GM23338 (cell line): ENCODE data around the gene SLC25A26. TPM values are rescaled to one million over a fixed set of nuclear protein-coding genes. Genes with fewer than 3 reads are reported as not detected.
A peak's percentile ranks its signal among the peaks of the same experiment; 100 is the strongest.

Source experiments
- ATAC-seq: fragments of 200-7000 bp; cut with Tn5 transposase; 3 replicates; pipeline ENCODE4 v1.9.1; 2020
- DNase-seq: peaks from one replicate; pipeline ENCODE4 v3.0.0-alpha.2; 2015; ENCODE audit warnings: low spot score
- H2AFZ ChIP-seq: fragments of 200-600 bp; sonication (generic); 2 replicates; pipeline ENCODE4 v1.8.0; 2016; ENCODE audit warnings: antibody characterized with exemption, mild to moderate bottlenecking, moderate library complexity
- H3F3A ChIP-seq: fragments of 200-600 bp; sonication (generic); replicated peaks from 2 replicates; pipeline ENCODE4 v1.8.0; 2017; ENCODE audit warnings: antibody characterized with exemption, mixed run types, low read depth
- H3K27ac ChIP-seq: fragments of 200-600 bp; sonication (generic); 2 replicates; pipeline ENCODE4 v1.6.1; 2016; ENCODE audit warnings: low read depth
- H3K27me3 ChIP-seq: fragments of 200-600 bp; sonication (generic); 2 replicates; pipeline ENCODE4 v1.8.0; 2016; ENCODE audit warnings: mild to moderate bottlenecking, mixed run types, moderate library complexity; ENCODE audit not compliant: insufficient read depth
- H3K36me3 ChIP-seq: fragments of 200-600 bp; sonication (generic); 2 replicates; pipeline ENCODE4 v1.8.0; 2016; ENCODE audit warnings: mild to moderate bottlenecking; ENCODE audit not compliant: insufficient read depth
- H3K4me1 ChIP-seq: fragments of 200-600 bp; sonication (generic); 2 replicates; pipeline ENCODE4 v1.8.0; 2016; ENCODE audit warnings: mild to moderate bottlenecking, moderate library complexity; ENCODE audit not compliant: insufficient read depth
- H3K4me2 ChIP-seq: fragments of 200-600 bp; sonication (generic); 2 replicates; pipeline ENCODE4 v1.7.1; 2017; ENCODE audit warnings: mixed run types
- H3K4me3 ChIP-seq: fragments of 200-600 bp; sonication (generic); 2 replicates; pipeline ENCODE4 v1.6.1; 2016; ENCODE audit warnings: mixed run types
- H3K79me2 ChIP-seq: fragments of 200-600 bp; sonication (generic); replicated peaks from 2 replicates; pipeline ENCODE4 v1.8.0; 2017; ENCODE audit warnings: mild to moderate bottlenecking; ENCODE audit not compliant: insufficient read depth
- H3K9me2 ChIP-seq: fragments of 200-600 bp; sonication (generic); 2 replicates; pipeline ENCODE4 v1.8.0; 2017; ENCODE audit not compliant: insufficient read depth
- H4K20me1 ChIP-seq: fragments of 200-600 bp; sonication (generic); replicated peaks from 2 replicates; pipeline ENCODE4 v1.8.0; 2017; ENCODE audit warnings: mild to moderate bottlenecking; ENCODE audit not compliant: insufficient read depth
- H3K27ac Mint-ChIP-seq: 2 replicates; pipeline ENCODE4 v1.8.0; 2020; ENCODE audit warnings: inconsistent platforms, mild to moderate bottlenecking, moderate library complexity, mixed read lengths
- H3K27me3 Mint-ChIP-seq: 3 replicates; pipeline ENCODE4 v1.8.0; 2022; ENCODE audit warnings: low read depth, mild to moderate bottlenecking, moderate library complexity, mixed read lengths, inconsistent platforms; ENCODE audit not compliant: insufficient read depth, poor library complexity
- H3K36me3 Mint-ChIP-seq: 3 replicates; pipeline ENCODE4 v1.8.0; 2021; ENCODE audit warnings: low read depth, mild to moderate bottlenecking, inconsistent platforms, moderate library complexity, mixed read lengths
- H3K4me1 Mint-ChIP-seq: 3 replicates; pipeline ENCODE4 v1.8.0; 2020; ENCODE audit warnings: mild to moderate bottlenecking, inconsistent platforms, mixed read lengths
- H3K4me3 Mint-ChIP-seq: 3 replicates; pipeline ENCODE4 v1.8.0; 2021; ENCODE audit warnings: moderate library complexity, mild to moderate bottlenecking, inconsistent platforms, mixed read lengths
- H3K9me3 Mint-ChIP-seq: 3 replicates; pipeline ENCODE4 v1.8.0; 2020; ENCODE audit warnings: moderate library complexity, mild to moderate bottlenecking, inconsistent platforms, mixed read lengths
- CREB1 ChIP-seq: fragments of 250-450 bp; sonication (Bioruptor Pico); IDR thresholded peaks from 2 replicates; pipeline ENCODE4 v1.5.0; 2020; ENCODE audit warnings: low read depth, mild to moderate bottlenecking, moderate library complexity
- ETS1 ChIP-seq: IDR thresholded peaks from 2 replicates; pipeline ENCODE4 v1.6.1; 2016; ENCODE audit warnings: antibody characterized with exemption
- EZH2 ChIP-seq: fragments of 200-600 bp; sonication (generic); IDR thresholded peaks from one replicate; pipeline ENCODE4 v1.8.0; 2017; ENCODE audit warnings: antibody characterized with exemption, mild to moderate bottlenecking, low read depth; ENCODE audit not compliant: unreplicated experiment
- EZH2phosphoT487 ChIP-seq: fragments of 200-600 bp; sonication (generic); IDR thresholded peaks from one replicate; pipeline ENCODE4 v1.8.1; 2018; ENCODE audit warnings: antibody characterized with exemption; ENCODE audit not compliant: unreplicated experiment
- JUNB ChIP-seq: IDR thresholded peaks from one replicate; pipeline ENCODE4 v1.6.1; 2016; ENCODE audit warnings: antibody characterized with exemption; ENCODE audit not compliant: unreplicated experiment
- NANOG ChIP-seq: IDR thresholded peaks from 2 replicates; pipeline ENCODE4 v1.6.1; 2016; ENCODE audit warnings: antibody characterized with exemption, borderline replicate concordance
- STAT1 ChIP-seq: IDR thresholded peaks from one replicate; pipeline ENCODE4 v1.6.1; 2016; ENCODE audit warnings: antibody characterized with exemption; ENCODE audit not compliant: unreplicated experiment
- ZNF114 ChIP-seq: fragments of 250-450 bp; sonication (Bioruptor Pico); IDR thresholded peaks from 2 replicates; pipeline ENCODE4 v1.5.0; 2020; ENCODE audit warnings: mild to moderate bottlenecking, moderate library complexity
- ZNF331 ChIP-seq: fragments of 250-450 bp; sonication (Bioruptor Pico); IDR thresholded peaks from 2 replicates; pipeline ENCODE4 v1.5.0; 2020; ENCODE audit warnings: low read depth, mild to moderate bottlenecking, moderate library complexity
- ZNF462 ChIP-seq: fragments of 250-450 bp; sonication (Bioruptor Pico); IDR thresholded peaks from 2 replicates; pipeline ENCODE4 v1.5.0; 2020; ENCODE audit warnings: mild to moderate bottlenecking, moderate library complexity
- polyA plus RNA-seq: library from polyadenylated mRNA; unstranded; fragments of >200 nt; fragmentation: Nextera tagmentation; extraction: Ambion mirVana; gene quantifications from 2 replicates; pipeline ENCODE4 v1.2.1, GENCODE V29; 2016
- total RNA-seq: library from RNA; depleted of rRNA; stranded (reverse); fragments of >200 nt; shearing (Covaris generic); gene quantifications from 2 replicates; pipeline ENCODE4 v1.2.3, GENCODE V29; 2014

SLC25A26 gene
- total and polyA plus RNA-seq, 2 experiments from 2014 or later: 24.8 to 40.2 TPM

- Histone ChIP-seq H3K4me3 (no peak overlapping the region), H2AFZ (no peak overlapping the region), H3K27me3 (no peaks in the 10 kb centered on the region), H4K20me1 (peaks cover 24% of the 10 kb centered on the region), H3K36me3 (peaks cover 42% of the 10 kb centered on the region), H3F3A (no peaks in the 10 kb centered on the region), H3K9me2 (no peaks in the 10 kb centered on the region), H3K79me2 (peaks cover 62% of the 10 kb centered on the region), H3K27ac (0 out of 2 replicates have a peak overlapping the region, but pooled peaks have one; percentile 14), H3K4me2 (no peak overlapping the region), H3K4me1 (peaks cover 15% of the 10 kb centered on the region)
- H3K4me1 Mint-ChIP-seq: peaks cover 67% of the 10 kb centered on the region
- TF ChIP-seq ZNF331 (CRISPR knock-in tag): no peak
- no peak overlapping the region for H3K4me3 Mint-ChIP-seq
- no peak for ATAC-seq
- H3K36me3 Mint-ChIP-seq: peaks cover 96% of the 10 kb centered on the region
- H3K27ac Mint-ChIP-seq: peak overlapping the region; percentile 54; the same call in 1 of the 2 replicates
- peaks cover 15% of the 10 kb centered on the region for H3K9me3 Mint-ChIP-seq
- DNase-seq: no peak
- H3K27me3 Mint-ChIP-seq: peaks cover 10% of the 10 kb centered on the region
These were observed 195.1 kb downstream of the SLC25A26 start for GRCh38 chr3:66415867-66416428.

GRCh38 chr3:66416556-66417304, 195.9 kb downstream of the SLC25A26 start:
- Mint-ChIP-seq H3K4me1 (peaks cover 61% of the 10 kb centered on the region), H3K36me3 (peaks cover 96% of the 10 kb centered on the region), H3K9me3 (peaks cover 22% of the 10 kb centered on the region), H3K27me3 (peaks cover 12% of the 10 kb centered on the region), H3K27ac (no peak overlapping the region), H3K4me3 (no peak overlapping the region)
- Histone ChIP-seq H3K4me1 (peaks cover 10% of the 10 kb centered on the region), H3K27me3 (no peaks in the 10 kb centered on the region), H2AFZ (no peak overlapping the region), H3K36me3 (peaks cover 41% of the 10 kb centered on the region), H3K27ac (0 out of 2 replicates have a peak overlapping the region, but pooled peaks have one; percentile 59), H3F3A (no peaks in the 10 kb centered on the region), H3K79me2 (peaks cover 70% of the 10 kb centered on the region), H3K4me3 (no peak overlapping the region), H3K9me2 (no peaks in the 10 kb centered on the region), H3K4me2 (no peak overlapping the region), H4K20me1 (peaks cover 24% of the 10 kb centered on the region)
- DNase-seq: no peak
- ATAC-seq: no peak
- TF ChIP-seq JUNB (no peak), ZNF331 (CRISPR knock-in tag) (no peak), ETS1 (no peak), ZNF462 (no peak), EZH2phosphoT487 (no peak), ZNF114 (CRISPR knock-in tag) (no peak), STAT1 (no peak), NANOG (no peak), EZH2 (no peak), CREB1 (CRISPR knock-in tag) (no peak)
